Sigmoid colon (tissue), 7 donors: ENCODE data around the gene BGLAP. TPM values are rescaled to one million over a fixed set of nuclear protein-coding genes. Genes with fewer than 3 reads are reported as not detected.

Experiments
- DNase-seq: peaks from one replicate; pipeline ENCODE4 v3.0.0-alpha.2; 2019
- H3K27ac ChIP-seq, 4 donors: fragments of 200-600 bp; sonication (generic); one replicate each; pipeline ENCODE4 v1.5.1; 2016 to 2019; ENCODE audit warnings: mild to moderate bottlenecking in 1 of 4
- H3K27me3 ChIP-seq, 3 donors: fragments of 200-600 bp; sonication (generic); one replicate each; pipeline ENCODE4 v1.5.1; 2019; ENCODE audit warnings: mild to moderate bottlenecking in 1 of 3
- H3K36me3 ChIP-seq, 4 donors: fragments of 200-600 bp; sonication (generic); one replicate each; pipeline ENCODE4 v1.5.1; 2016 to 2019
- H3K4me1 ChIP-seq, 4 donors: fragments of 200-600 bp; sonication (generic); one replicate each; pipeline ENCODE4 v1.5.1; 2017 to 2019
- H3K4me3 ChIP-seq, 4 donors: fragments of 200-600 bp; sonication (generic); one replicate each; pipeline ENCODE4 v1.5.1; 2017 to 2019; ENCODE audit warnings: mild to moderate bottlenecking in 2 of 4, moderate library complexity in 1 of 4
- H3K9me3 ChIP-seq, 4 donors: fragments of 200-600 bp in 3 of 4; sonication (generic) in 3 of 4; one replicate each; pipeline versions ENCODE4 v1.5.1 to v1.6.1; 2013 to 2019
- CTCF ChIP-seq, 4 experiments: fragments of 450-650 bp in 3 of 4; fragments of 200-600 bp in 1 of 4; IDR thresholded peaks; one replicate each; pipeline ENCODE4 v1.5.1; 2016 to 2019; ENCODE audit warnings: antibody characterized with exemption in 4 of 4, mild to moderate bottlenecking in 3 of 4, moderate library complexity in 2 of 4
- EP300 ChIP-seq, 4 donors: sonication (generic); formaldehyde crosslinking; IDR thresholded peaks; one replicate each; pipeline ENCODE4 v1.6.1; 2017; ENCODE audit warnings: antibody characterized with exemption in 4 of 4
- POLR2A ChIP-seq, 2 donors: fragments of 450-650 bp; IDR thresholded peaks; one replicate each; pipeline ENCODE4 v1.6.1; 2016; ENCODE audit warnings: antibody characterized with exemption in 2 of 2, mild to moderate bottlenecking in 2 of 2, moderate library complexity in 2 of 2
- POLR2AphosphoS5 ChIP-seq, 4 donors: sonication (generic); formaldehyde crosslinking; IDR thresholded peaks; one replicate each; pipeline ENCODE4 v1.6.1; 2017; ENCODE audit warnings: antibody characterized with exemption in 4 of 4
- WGBS, 2 donors: extraction: QIAGEN DNeasy Blood & Tissue Kit; methylation state at CpG; one replicate each; pipeline ENCODE4 v1.1.7; 2013; 5-methylcytosine and 5-hydroxymethylcytosine counted together
- intact Hi-C: fragments of 100-400 bp; cut with DNase I; formaldehyde crosslinking; loops from one replicate; pipeline ENCODE4 v1.15.1; 2023
- polyA plus RNA-seq, 3 donors: library from polyadenylated mRNA; stranded (reverse); fragments of 200-250 nt; gene quantifications; one replicate each; pipeline ENCODE4 v1.2.3, GENCODE V29; 2013
- total RNA-seq, 4 donors: library from RNA; depleted of rRNA; stranded (reverse); fragments of >200 nt; gene quantifications; one replicate each; pipeline ENCODE4 v1.1.0, GENCODE V29; 2016
- donor health status: healthy with polysubstance abuse.
- donor health status: Bipolar disorder and iron deficiency.
- donor health status: healthy.

Gene BGLAP
- total and polyA plus RNA-seq, 7 donors = 1.0 to 15.9 (median 4.3) TPM; not detected in 2

- H3K27ac ChIP-seq = no peak overlapping the region
- intact Hi-C loops = no loop called here
- no peak for TF ChIP-seq EP300 (IDR thresholded peaks at IDR 0.05)
- TF ChIP-seq POLR2AphosphoS5 (IDR thresholded peaks at IDR 0.05) = peak in 1 of 4 donors; percentile 33
- H3K4me1 ChIP-seq = peaks cover 0 to 26% (median 23%) of the 10 kb centered on the region in 4 donors
- H3K27me3 ChIP-seq = peaks cover 15 to 35% (median 18%) of the 10 kb centered on the region in 3 donors
- WGBS, 2 donors = 1 to 5% methylated on average over 69 of the region's 69 CpGs
- DNase-seq = no peak
- H3K9me3 ChIP-seq = no peaks in the 10 kb centered on the region
- H3K4me3 ChIP-seq = peak overlapping the region in 3 of 4 donors; percentile 3 to 30 (median 16)
- H3K36me3 ChIP-seq = peaks cover 7 to 27% (median 12%) of the 10 kb centered on the region in 4 donors
Measured at GRCh38 chr1:156245451-156246232, 3.7 kb downstream of the BGLAP start.

GRCh38 chr1:156246241-156246780 lies 4.3 kb downstream of the BGLAP start:
- H3K36me3 ChIP-seq = peaks cover 14 to 27% (median 19%) of the 10 kb centered on the region in 4 donors
- H3K4me1 ChIP-seq = peaks cover 0 to 26% (median 23%) of the 10 kb centered on the region in 4 donors
- 46 to 53% methylated on average over 10 of the region's 10 CpGs for WGBS, 2 donors
- no peak for DNase-seq
- H3K4me3 ChIP-seq = no peak overlapping the region
- H3K27ac ChIP-seq = no peak overlapping the region
- TF ChIP-seq POLR2A (IDR thresholded peaks at IDR 0.05) = no peak
- TF ChIP-seq POLR2AphosphoS5 (IDR thresholded peaks at IDR 0.05) = no peak
- TF ChIP-seq CTCF (IDR thresholded peaks at IDR 0.05) = no peak
- peaks cover 15 to 35% (median 18%) of the 10 kb centered on the region in 3 donors for H3K27me3 ChIP-seq
- intact Hi-C loops = no loop called here
- no peaks in the 10 kb centered on the region for H3K9me3 ChIP-seq

- WGBS, 2 donors = 27 to 56% methylated on average over 16 of the region's 16 CpGs
- DNase-seq = peak; percentile 74
- TF ChIP-seq POLR2AphosphoS5 (IDR thresholded peaks at IDR 0.05) (peak in 2 of 4 donors; percentile 13 to 26), CTCF (IDR thresholded peaks at IDR 0.05) (no peak), EP300 (IDR thresholded peaks at IDR 0.05) (no peak), POLR2A (IDR thresholded peaks at IDR 0.05) (no peak)
- intact Hi-C loops = no loop called here
- Histone ChIP-seq H3K27me3 (peaks cover 15 to 35% (median 18%) of the 10 kb centered on the region in 3 donors), H3K27ac (no peak overlapping the region), H3K36me3 (peaks cover 19 to 29% (median 25%) of the 10 kb centered on the region in 4 donors), H3K4me1 (peaks cover 0 to 26% (median 23%) of the 10 kb centered on the region in 4 donors), H3K4me3 (no peak overlapping the region), H3K9me3 (no peaks in the 10 kb centered on the region)
Measured at GRCh38 chr1:156246781-156247459, 4.9 kb downstream of the BGLAP start.

GRCh38 chr1:156247460-156248322 lies 5.7 kb downstream of the BGLAP start, which contains the start of gene PAQR6:
Gene PAQR6, minus strand, starts transcription at chr1:156248056. Its CDS starts 1,325 bp downstream, at chr1:156246731.
- peaks cover 26 to 37% (median 32%) of the 10 kb centered on the region in 4 donors for H3K36me3 ChIP-seq
- WGBS, 2 donors = 28 to 65% methylated on average over 16 of the region's 16 CpGs
- no peak within 1 kb of the TSS for H3K4me3 ChIP-seq
- peak within 1 kb of the TSS in 1 of 4 donors; percentile 6 for H3K27ac ChIP-seq
- TF ChIP-seq POLR2AphosphoS5 (IDR thresholded peaks at IDR 0.05) = peak in 2 of 4 donors; percentile 28
- no peak for TF ChIP-seq EP300 (IDR thresholded peaks at IDR 0.05)
- TF ChIP-seq POLR2A (IDR thresholded peaks at IDR 0.05) = no peak
- TF ChIP-seq CTCF (IDR thresholded peaks at IDR 0.05) = no peak
- no peaks in the 10 kb centered on the region for H3K9me3 ChIP-seq
- peak; percentile 71 for DNase-seq
- H3K4me1 ChIP-seq = peaks cover 0 to 26% (median 23%) of the 10 kb centered on the region in 4 donors
- H3K27me3 ChIP-seq = peaks cover 15 to 35% (median 18%) of the 10 kb centered on the region in 3 donors
- intact Hi-C loops = no loop called here
